A673 (cell line): ENCODE results near the gene NTRK3.

ENCODE experiments used
- CTCF ChIP-seq: fragments of 300-800, 200-600 bp; sonication (generic); conservative IDR thresholded peaks from 2 replicates; pipeline ENCODE4 v1.5.1; 2017; ENCODE audit warnings: low read depth, mild to moderate bottlenecking, antibody characterized with exemption, low read length, moderate library complexity, mixed read lengths
- EZH2 ChIP-seq: fragments of 200-600 bp; sonication (generic); IDR thresholded peaks from 2 replicates; pipeline ENCODE4 v1.6.1; 2017; ENCODE audit warnings: borderline replicate concordance, low read depth, mild to moderate bottlenecking, mixed read lengths, antibody characterized with exemption, low read length; ENCODE audit not compliant: poor library complexity, severe bottlenecking

- TF ChIP-seq CTCF (no peak), EZH2 (no peak)
These were observed 233.8 kb downstream of the NTRK3 start for GRCh38 chr15:88022716-88023115.
